GM23338 (cell line): ENCODE results near the gene CST9. TPM values are rescaled to one million over a fixed set of nuclear protein-coding genes. Genes with fewer than 3 reads are reported as not detected.

Experiments used
- ATAC-seq: fragments of 200-7000 bp; cut with Tn5 transposase; 3 replicates; pipeline ENCODE4 v1.9.1; 2020
- DNase-seq: peaks from one replicate; pipeline ENCODE4 v3.0.0-alpha.2; 2015; ENCODE audit warnings: low spot score
- H2AFZ ChIP-seq: fragments of 200-600 bp; sonication (generic); 2 replicates; pipeline ENCODE4 v1.8.0; 2016; ENCODE audit warnings: antibody characterized with exemption, mild to moderate bottlenecking, moderate library complexity
- H3F3A ChIP-seq: fragments of 200-600 bp; sonication (generic); replicated peaks from 2 replicates; pipeline ENCODE4 v1.8.0; 2017; ENCODE audit warnings: antibody characterized with exemption, mixed run types, low read depth
- H3K27ac ChIP-seq: fragments of 200-600 bp; sonication (generic); 2 replicates; pipeline ENCODE4 v1.6.1; 2016; ENCODE audit warnings: low read depth
- H3K27me3 ChIP-seq: fragments of 200-600 bp; sonication (generic); 2 replicates; pipeline ENCODE4 v1.8.0; 2016; ENCODE audit warnings: mild to moderate bottlenecking, mixed run types, moderate library complexity; ENCODE audit not compliant: insufficient read depth
- H3K36me3 ChIP-seq: fragments of 200-600 bp; sonication (generic); 2 replicates; pipeline ENCODE4 v1.8.0; 2016; ENCODE audit warnings: mild to moderate bottlenecking; ENCODE audit not compliant: insufficient read depth
- H3K4me1 ChIP-seq: fragments of 200-600 bp; sonication (generic); 2 replicates; pipeline ENCODE4 v1.8.0; 2016; ENCODE audit warnings: mild to moderate bottlenecking, moderate library complexity; ENCODE audit not compliant: insufficient read depth
- H3K4me2 ChIP-seq: fragments of 200-600 bp; sonication (generic); 2 replicates; pipeline ENCODE4 v1.7.1; 2017; ENCODE audit warnings: mixed run types
- H3K4me3 ChIP-seq: fragments of 200-600 bp; sonication (generic); 2 replicates; pipeline ENCODE4 v1.6.1; 2016; ENCODE audit warnings: mixed run types
- H3K79me2 ChIP-seq: fragments of 200-600 bp; sonication (generic); replicated peaks from 2 replicates; pipeline ENCODE4 v1.8.0; 2017; ENCODE audit warnings: mild to moderate bottlenecking; ENCODE audit not compliant: insufficient read depth
- H3K9me2 ChIP-seq: fragments of 200-600 bp; sonication (generic); 2 replicates; pipeline ENCODE4 v1.8.0; 2017; ENCODE audit not compliant: insufficient read depth
- H4K20me1 ChIP-seq: fragments of 200-600 bp; sonication (generic); replicated peaks from 2 replicates; pipeline ENCODE4 v1.8.0; 2017; ENCODE audit warnings: mild to moderate bottlenecking; ENCODE audit not compliant: insufficient read depth
- H3K27ac Mint-ChIP-seq: 2 replicates; pipeline ENCODE4 v1.8.0; 2020; ENCODE audit warnings: inconsistent platforms, mild to moderate bottlenecking, moderate library complexity, mixed read lengths
- H3K27me3 Mint-ChIP-seq: 3 replicates; pipeline ENCODE4 v1.8.0; 2022; ENCODE audit warnings: low read depth, mild to moderate bottlenecking, moderate library complexity, mixed read lengths, inconsistent platforms; ENCODE audit not compliant: insufficient read depth, poor library complexity
- H3K36me3 Mint-ChIP-seq: 3 replicates; pipeline ENCODE4 v1.8.0; 2021; ENCODE audit warnings: low read depth, mild to moderate bottlenecking, inconsistent platforms, moderate library complexity, mixed read lengths
- H3K4me1 Mint-ChIP-seq: 3 replicates; pipeline ENCODE4 v1.8.0; 2020; ENCODE audit warnings: mild to moderate bottlenecking, inconsistent platforms, mixed read lengths
- H3K4me3 Mint-ChIP-seq: 3 replicates; pipeline ENCODE4 v1.8.0; 2021; ENCODE audit warnings: moderate library complexity, mild to moderate bottlenecking, inconsistent platforms, mixed read lengths
- H3K9me3 Mint-ChIP-seq: 3 replicates; pipeline ENCODE4 v1.8.0; 2020; ENCODE audit warnings: moderate library complexity, mild to moderate bottlenecking, inconsistent platforms, mixed read lengths
- CREB1 ChIP-seq: fragments of 250-450 bp; sonication (Bioruptor Pico); IDR thresholded peaks from 2 replicates; pipeline ENCODE4 v1.5.0; 2020; ENCODE audit warnings: low read depth, mild to moderate bottlenecking, moderate library complexity
- CTCF ChIP-seq, 2 experiments: fragments of 200-600 bp in 1 of 2; sonication (generic) in 1 of 2; conservative IDR thresholded peaks; 2 replicates each; pipeline versions ENCODE4 v1.5.1 to v1.6.1; 2016 to 2017; ENCODE audit warnings: antibody characterized with exemption in 2 of 2, low read depth in 2 of 2, mild to moderate bottlenecking in 2 of 2, moderate library complexity in 1 of 2
- ETS1 ChIP-seq: IDR thresholded peaks from 2 replicates; pipeline ENCODE4 v1.6.1; 2016; ENCODE audit warnings: antibody characterized with exemption
- EZH2 ChIP-seq: fragments of 200-600 bp; sonication (generic); IDR thresholded peaks from one replicate; pipeline ENCODE4 v1.8.0; 2017; ENCODE audit warnings: antibody characterized with exemption, mild to moderate bottlenecking, low read depth; ENCODE audit not compliant: unreplicated experiment
- JUNB ChIP-seq: IDR thresholded peaks from one replicate; pipeline ENCODE4 v1.6.1; 2016; ENCODE audit warnings: antibody characterized with exemption; ENCODE audit not compliant: unreplicated experiment
- NANOG ChIP-seq: IDR thresholded peaks from 2 replicates; pipeline ENCODE4 v1.6.1; 2016; ENCODE audit warnings: antibody characterized with exemption, borderline replicate concordance
- POLR2AphosphoS5 ChIP-seq: IDR thresholded peaks from 2 replicates; pipeline ENCODE4 v1.6.1; 2016; ENCODE audit warnings: antibody characterized with exemption, low read depth
- REST ChIP-seq: IDR thresholded peaks from one replicate; pipeline ENCODE4 v1.6.1; 2018; ENCODE audit warnings: antibody characterized with exemption; ENCODE audit not compliant: unreplicated experiment
- STAT1 ChIP-seq: IDR thresholded peaks from one replicate; pipeline ENCODE4 v1.6.1; 2016; ENCODE audit warnings: antibody characterized with exemption; ENCODE audit not compliant: unreplicated experiment
- ZNF114 ChIP-seq: fragments of 250-450 bp; sonication (Bioruptor Pico); IDR thresholded peaks from 2 replicates; pipeline ENCODE4 v1.5.0; 2020; ENCODE audit warnings: mild to moderate bottlenecking, moderate library complexity
- ZNF331 ChIP-seq: fragments of 250-450 bp; sonication (Bioruptor Pico); IDR thresholded peaks from 2 replicates; pipeline ENCODE4 v1.5.0; 2020; ENCODE audit warnings: low read depth, mild to moderate bottlenecking, moderate library complexity
- ZNF462 ChIP-seq: fragments of 250-450 bp; sonication (Bioruptor Pico); IDR thresholded peaks from 2 replicates; pipeline ENCODE4 v1.5.0; 2020; ENCODE audit warnings: mild to moderate bottlenecking, moderate library complexity
- polyA plus RNA-seq: library from polyadenylated mRNA; unstranded; fragments of >200 nt; fragmentation: Nextera tagmentation; extraction: Ambion mirVana; gene quantifications from 2 replicates; pipeline ENCODE4 v1.2.1, GENCODE V29; 2016
- total RNA-seq: library from RNA; depleted of rRNA; stranded (reverse); fragments of >200 nt; shearing (Covaris generic); gene quantifications from 2 replicates; pipeline ENCODE4 v1.2.3, GENCODE V29; 2014

CST9 gene
- total and polyA plus RNA-seq, 2 experiments from 2014 or later, result not detected

- TF ChIP-seq EZH2, result no peak
- TF ChIP-seq CREB1 (CRISPR knock-in tag), result no peak
- no peak for TF ChIP-seq ZNF331 (CRISPR knock-in tag)
- TF ChIP-seq NANOG, result no peak
- no peak for TF ChIP-seq ZNF462 (CRISPR knock-in tag)
- TF ChIP-seq STAT1, result no peak
- no peak for TF ChIP-seq ZNF114
- no peak for TF ChIP-seq REST
- TF ChIP-seq JUNB, result no peak
- no peak for TF ChIP-seq POLR2AphosphoS5
- no peak for TF ChIP-seq ETS1
- TF ChIP-seq CTCF (conservative IDR thresholded peaks at IDR 0.05; ENCODE audit: low read depth in 2 of 2), result no peak
- Histone ChIP-seq H3K27me3 (no peaks in the 10 kb centered on the region), H3K4me2 (no peak overlapping the region), H2AFZ (no peak overlapping the region), H3K27ac (no peak overlapping the region), H3F3A (no peaks in the 10 kb centered on the region), H3K9me2 (no peaks in the 10 kb centered on the region), H3K4me1 (no peaks in the 10 kb centered on the region), H3K79me2 (no peaks in the 10 kb centered on the region), H3K36me3 (no peaks in the 10 kb centered on the region), H4K20me1 (no peaks in the 10 kb centered on the region), H3K4me3 (no peak overlapping the region)
- H3K4me3 Mint-ChIP-seq, result no peak overlapping the region
- no peaks in the 10 kb centered on the region for H3K27me3 Mint-ChIP-seq
- H3K27ac Mint-ChIP-seq, result no peak overlapping the region
- H3K9me3 Mint-ChIP-seq, result peaks cover 28% of the 10 kb centered on the region
- H3K36me3 Mint-ChIP-seq, result peaks cover 13% of the 10 kb centered on the region; the same call in 1 of the 3 replicates
- DNase-seq, result no peak
- no peaks in the 10 kb centered on the region for H3K4me1 Mint-ChIP-seq
- ATAC-seq, result no peak
Measured at GRCh38 chr20:23565503-23566045, 40.1 kb downstream of the CST9 start.
